Right lung (tissue), 10 donors: Measurements from ENCODE around the gene RP2. TPM values are rescaled to one million over a fixed set of nuclear protein-coding genes. Genes with fewer than 3 reads are reported as not detected.
A peak's percentile ranks its signal among the peaks of the same experiment; 100 is the strongest.

Source experiments
- DNase-seq, 2 donors: peaks; one replicate each; pipeline ENCODE4 v3.0.0-alpha.2; 2013
- long read RNA-seq, 8 donors: transcript quantifications; one replicate each; lab custom pipeline, GENCODE V29; 2026
- polyA plus RNA-seq, 5 donors: library from polyadenylated mRNA; unstranded; fragments of 120-200 nt; gene quantifications; one replicate each; pipeline versions ENCODE4 v1.2.1 to v1.2.3, GENCODE V29; 2013; ENCODE audit warnings: inconsistent platforms in 1 of 5, low replicate concordance in 1 of 5; ENCODE audit not compliant: insufficient read length in 5 of 5, insufficient read depth in 1 of 5

RP2 gene
- 10 to 100 TPM; 13.1 to 20.9 (median 15.2) TPM for polyA plus RNA-seq
- long read RNA-seq, donor 1, transcript RP2-201 (5 exons, 3,803 nt), result major isoform, 8 of 8 reads
- long read RNA-seq, donor 1, partial matches to known transcripts, result 0 of 8 reads
- long read RNA-seq, donor 1, other reads (novel, unspliced or antisense), result 0 of 8 reads
- long read RNA-seq, donor 2, transcript RP2-201 (5 exons, 3,803 nt), result major isoform, 5 of 14 reads
- long read RNA-seq, donor 2, partial matches to known transcripts, result 9 of 14 reads
- long read RNA-seq, donor 2, other reads (novel, unspliced or antisense), result 0 of 14 reads
- long read RNA-seq, donor 3, transcript RP2-201 (5 exons, 3,803 nt), result major isoform, 6 of 6 reads
- long read RNA-seq, donor 3, partial matches to known transcripts, result 0 of 6 reads
- long read RNA-seq, donor 3, other reads (novel, unspliced or antisense), result 0 of 6 reads
- long read RNA-seq, donor 4, transcript RP2-201 (5 exons, 3,803 nt), result major isoform, 7 of 7 reads
- long read RNA-seq, donor 4, partial matches to known transcripts, result 0 of 7 reads
- long read RNA-seq, donor 4, other reads (novel, unspliced or antisense), result 0 of 7 reads
- long read RNA-seq, donor 5, transcript RP2-201 (5 exons, 3,803 nt), result major isoform, 5 of 10 reads
- long read RNA-seq, donor 5, partial matches to known transcripts, result 5 of 10 reads
- long read RNA-seq, donor 5, other reads (novel, unspliced or antisense), result 0 of 10 reads
- long read RNA-seq, donor 6, transcript RP2-201 (5 exons, 3,803 nt), result major isoform, 7 of 7 reads
- long read RNA-seq, donor 6, partial matches to known transcripts, result 0 of 7 reads
- long read RNA-seq, donor 6, other reads (novel, unspliced or antisense), result 0 of 7 reads
- long read RNA-seq, donor 7, transcript RP2-201 (5 exons, 3,803 nt), result major isoform, 5 of 5 reads
- long read RNA-seq, donor 7, partial matches to known transcripts, result 0 of 5 reads
- long read RNA-seq, donor 7, other reads (novel, unspliced or antisense), result 0 of 5 reads
- long read RNA-seq, donor 8, transcript RP2-201 (5 exons, 3,803 nt), result major isoform, 5 of 5 reads
- long read RNA-seq, donor 8, partial matches to known transcripts, result 0 of 5 reads
- long read RNA-seq, donor 8, other reads (novel, unspliced or antisense), result 0 of 5 reads

DNA sequence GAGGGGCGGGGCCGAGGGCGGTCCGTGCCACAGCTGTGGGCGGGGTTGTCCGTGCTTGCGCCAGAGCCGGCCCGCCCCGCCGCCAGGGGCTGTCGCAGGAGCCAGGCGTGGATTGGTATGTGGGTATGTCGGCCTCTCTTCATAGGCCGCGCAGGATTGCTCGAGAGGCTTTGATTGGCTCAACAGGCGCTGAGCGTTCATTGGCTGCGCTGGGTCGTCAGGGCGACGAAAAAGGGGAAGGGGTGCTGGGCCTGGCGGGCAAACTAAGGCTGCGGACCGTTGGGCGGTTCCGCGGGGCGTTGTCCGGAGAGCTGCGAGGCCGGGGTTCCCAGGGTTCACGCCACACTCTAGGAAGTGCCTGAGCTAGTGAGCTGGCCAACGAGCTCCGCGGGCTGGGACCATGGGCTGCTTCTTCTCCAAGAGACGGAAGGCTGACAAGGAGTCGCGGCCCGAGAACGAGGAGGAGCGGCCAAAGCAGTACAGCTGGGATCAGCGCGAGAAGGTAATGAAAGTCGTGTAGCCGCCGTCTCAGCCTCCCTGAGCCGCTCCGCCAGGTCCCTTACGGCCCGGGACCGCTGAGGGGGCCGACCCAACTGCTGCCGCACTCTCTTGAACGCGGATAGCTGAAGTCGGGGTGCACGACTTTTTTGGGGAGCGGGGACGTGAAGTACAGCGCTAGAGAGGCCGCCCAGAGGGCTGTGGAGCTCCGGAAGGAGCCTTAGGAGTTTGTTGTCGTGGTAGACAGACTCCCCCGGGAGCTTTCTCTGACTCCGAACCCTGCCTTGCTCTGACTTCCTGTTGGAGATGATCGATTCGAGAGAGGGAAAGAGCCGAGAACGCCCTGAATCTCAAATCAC lies at the start of gene RP2:
TSS of gene RP2 (plus strand) at position 343 of the 857 bp plus-strand sequence. CDS start at position 401, 58 bp downstream.
- peak; percentile 87 to 91 for DNase-seq

DNA sequence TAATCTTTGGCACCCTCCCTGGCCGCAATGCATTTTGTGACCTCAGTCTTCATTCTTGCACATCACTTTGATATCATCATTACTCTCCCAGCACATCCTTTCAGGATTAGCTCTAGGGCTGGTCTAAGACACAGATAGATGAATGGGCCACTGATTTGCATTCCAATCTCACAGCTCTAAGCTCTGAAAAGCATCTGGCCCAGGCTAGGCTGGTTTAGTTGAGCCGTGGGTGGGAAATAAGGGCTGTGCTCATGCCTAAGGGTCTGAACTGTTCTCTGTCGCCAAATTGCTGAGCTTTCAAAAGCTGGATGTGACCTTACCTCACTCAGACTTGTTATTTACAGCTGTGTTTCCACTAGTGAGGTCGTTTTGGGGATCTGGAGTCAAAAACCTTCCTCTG lies 47.9 kb upstream of the RP2 start:
- DNase-seq, result no peak

DNA sequence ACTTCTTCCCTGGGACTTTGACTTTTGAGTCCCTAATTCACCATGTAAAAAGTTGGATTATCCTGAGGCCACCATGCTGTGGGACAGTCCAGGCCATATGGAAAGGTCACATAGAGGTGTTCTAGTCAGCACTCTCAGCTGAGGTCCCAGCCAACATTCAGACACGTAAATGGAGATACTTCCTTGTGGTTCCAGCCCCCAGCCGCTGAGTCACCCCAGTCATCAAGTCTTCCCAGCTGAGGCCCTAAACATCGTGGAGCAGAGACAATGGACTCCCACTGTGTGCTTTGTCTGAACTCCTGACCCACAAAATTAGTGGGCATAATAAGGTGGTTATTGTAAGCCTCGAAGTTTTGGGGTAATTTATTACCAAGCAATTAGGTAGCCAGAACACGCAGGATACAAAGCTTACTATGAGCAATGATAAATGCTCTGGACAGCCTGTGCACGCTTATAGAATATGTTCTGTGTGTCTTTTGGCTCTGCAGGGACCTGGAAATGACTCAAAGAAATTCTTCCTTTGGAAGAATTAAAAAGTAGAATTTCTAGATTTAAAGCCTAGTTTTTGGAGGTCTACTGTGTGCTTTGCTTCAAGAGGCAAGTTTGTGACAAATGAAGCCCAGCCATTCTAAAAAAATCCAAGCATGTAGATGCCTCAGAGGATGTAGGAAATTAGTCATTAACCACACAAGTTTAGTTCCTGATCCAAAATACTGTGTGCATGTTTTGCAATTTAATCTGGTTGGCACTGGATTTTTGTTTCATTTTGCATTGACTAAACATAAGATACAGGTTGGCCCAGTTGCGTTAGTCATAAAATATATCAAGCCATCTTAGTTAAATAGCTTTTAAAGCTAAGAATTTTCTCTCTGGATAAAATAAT lies 44.7 kb upstream of the RP2 start:
- no peak for DNase-seq

DNA sequence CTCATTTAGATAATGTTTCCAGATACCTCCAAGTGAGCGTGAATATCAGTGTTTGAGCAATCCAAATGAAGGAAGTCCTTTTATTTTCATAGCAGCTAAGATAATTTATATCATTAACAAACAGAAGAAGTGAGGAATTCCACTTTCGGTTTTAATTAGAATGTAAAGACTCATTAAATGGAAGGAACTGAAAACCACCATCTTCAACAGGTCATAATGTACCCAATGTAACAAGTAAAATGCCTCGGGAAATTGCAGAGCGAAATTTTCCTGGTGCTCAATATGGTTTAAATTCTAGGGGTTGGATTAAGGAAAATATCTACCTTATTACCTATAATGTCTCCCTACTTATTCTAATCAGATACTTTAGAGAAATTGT lies 44.0 kb upstream of the RP2 start:
- no peak for DNase-seq

DNA sequence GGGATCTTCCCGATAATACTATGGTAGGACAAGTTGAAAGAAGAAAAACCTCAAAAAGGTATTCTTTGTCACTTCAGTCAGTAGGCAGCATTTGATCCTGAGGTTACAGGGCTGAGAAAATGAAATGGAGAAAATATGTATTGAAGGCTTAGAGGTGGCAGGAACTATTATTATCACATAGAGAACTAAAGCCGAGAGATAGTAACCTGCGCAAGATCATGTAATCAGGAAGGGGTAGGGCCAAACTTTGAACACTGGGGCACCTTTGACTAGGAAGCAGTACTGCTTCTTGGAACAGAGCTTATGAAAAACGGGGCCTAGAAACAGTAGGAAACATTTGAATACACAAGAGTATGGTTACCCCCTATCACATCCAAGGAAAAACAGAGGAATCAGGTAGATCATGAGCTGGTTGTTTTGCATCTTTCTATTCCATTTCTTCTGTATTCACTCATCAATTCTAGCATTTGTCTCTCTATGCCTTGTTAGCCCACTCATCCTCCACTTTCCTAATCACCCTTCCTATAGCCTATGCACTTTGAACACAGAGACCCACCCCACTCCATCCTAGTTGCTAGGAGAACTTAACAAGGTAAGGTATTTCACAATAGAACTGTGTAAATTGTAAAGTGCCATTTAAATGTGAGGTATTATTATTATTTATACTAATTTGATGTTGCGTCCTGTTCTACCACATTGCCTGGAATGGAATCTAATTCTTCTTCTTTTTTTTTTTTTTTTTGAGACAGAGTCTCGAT lies 43.3 kb upstream of the RP2 start:
- DNase-seq, result no peak

DNA sequence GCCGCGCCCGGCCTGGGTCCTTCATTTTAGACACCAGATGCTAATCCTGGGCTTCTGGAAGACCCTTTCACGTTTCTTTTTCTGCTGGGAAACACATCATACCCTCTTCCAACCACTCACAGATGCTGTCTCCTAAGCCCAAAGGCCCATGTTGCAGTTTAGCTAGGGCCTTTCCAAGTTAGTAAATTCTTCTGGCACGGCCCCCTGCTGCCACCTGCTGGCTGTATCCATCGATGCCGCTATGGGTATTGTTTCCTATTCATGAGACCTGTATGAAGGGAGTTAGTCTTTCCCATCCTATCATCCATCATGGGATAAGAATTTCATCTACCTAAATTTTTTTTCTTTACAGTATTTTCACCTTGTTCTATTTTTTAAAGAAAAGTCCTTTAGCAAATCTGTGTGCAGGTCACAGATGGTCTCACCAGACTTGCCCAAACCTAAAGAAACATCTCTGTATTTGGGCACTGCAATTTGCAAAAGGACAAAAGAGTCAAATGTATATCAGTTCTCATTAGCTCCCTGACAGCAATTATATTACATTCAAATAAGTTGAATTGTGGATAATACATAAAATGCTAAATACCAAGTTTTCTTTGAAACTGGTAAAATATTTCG lies 40.2 kb upstream of the RP2 start:
- DNase-seq, result peak; percentile 41 to 48

DNA sequence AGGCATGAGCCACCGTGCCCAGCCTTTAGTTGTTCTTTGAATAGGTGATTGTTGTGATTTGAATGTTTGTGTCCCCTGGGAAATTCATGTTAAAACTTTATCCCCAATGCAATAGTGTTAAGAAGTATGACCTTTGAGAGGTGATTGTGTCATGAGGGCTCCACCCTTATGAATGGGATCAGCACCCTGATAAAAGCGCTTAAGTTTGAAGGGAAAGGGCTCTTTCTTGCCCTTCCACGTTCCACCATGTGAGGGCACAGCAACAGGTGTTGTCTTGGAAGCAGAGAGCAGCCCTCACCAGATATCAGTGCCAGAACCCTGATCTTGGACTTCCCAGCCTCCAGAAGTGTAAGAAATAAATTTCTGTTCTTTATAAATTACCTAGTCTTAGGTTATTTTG lies 33.7 kb upstream of the RP2 start:
- DNase-seq, result no peak

DNA sequence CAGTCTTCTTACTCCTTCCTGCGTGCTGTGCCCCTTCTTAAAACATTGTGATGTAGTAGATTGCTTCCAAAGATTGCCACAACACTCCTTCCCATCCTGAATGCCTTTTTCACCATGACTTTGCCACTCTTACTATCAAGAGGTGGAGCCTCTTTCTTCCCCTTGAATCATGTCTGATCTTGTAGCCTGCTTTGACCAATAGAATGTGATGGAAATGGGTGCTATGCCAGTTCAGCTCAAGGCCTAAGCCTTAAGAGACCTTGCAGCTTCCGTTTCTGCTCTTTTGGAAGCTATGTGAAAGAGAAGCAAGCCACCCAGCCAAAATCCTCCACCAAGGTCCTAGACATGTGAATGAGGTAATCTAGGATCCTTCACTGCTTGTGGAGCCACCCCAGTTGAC lies 31.6 kb upstream of the RP2 start:
- DNase-seq, result no peak

DNA sequence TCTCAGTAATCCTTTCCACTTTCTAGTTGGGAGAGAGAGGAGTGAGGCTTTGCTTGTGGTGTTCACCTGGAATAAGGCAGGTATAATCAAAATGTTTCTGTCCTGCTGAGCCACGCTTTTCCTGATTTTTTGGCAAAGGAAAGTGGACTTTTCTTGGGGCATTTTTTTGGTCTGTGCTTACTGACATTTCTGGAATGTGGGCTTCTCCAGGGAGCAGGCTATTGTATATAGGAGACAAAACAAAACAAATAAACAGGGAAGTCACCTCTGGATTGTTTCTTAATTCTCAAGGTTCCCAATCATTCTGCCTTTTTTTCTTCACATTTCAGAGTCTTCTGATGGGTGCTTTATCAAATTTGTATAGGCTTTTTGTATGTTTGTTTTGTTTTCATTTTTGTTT lies 25.7 kb upstream of the RP2 start:
- no peak for DNase-seq

DNA sequence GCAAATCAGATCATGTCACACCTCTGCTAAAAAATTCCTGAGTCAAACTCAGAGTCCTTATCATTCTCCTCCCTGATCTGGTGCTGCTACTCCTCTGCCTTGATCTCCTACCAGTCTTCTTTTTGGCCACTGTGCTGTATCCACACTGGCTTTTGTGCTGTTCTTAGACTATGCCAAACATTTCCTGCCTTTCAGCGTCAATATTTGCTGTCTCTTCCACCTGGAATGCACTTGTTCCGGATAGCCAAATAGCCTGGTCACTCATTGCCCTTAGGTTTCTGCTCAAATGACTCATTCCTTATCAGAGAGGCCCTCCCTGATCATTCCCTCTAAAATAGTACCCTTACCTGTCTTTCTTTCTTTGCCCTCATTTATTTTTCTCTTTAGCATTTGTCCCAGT lies 24.4 kb upstream of the RP2 start:
- no peak for DNase-seq

DNA sequence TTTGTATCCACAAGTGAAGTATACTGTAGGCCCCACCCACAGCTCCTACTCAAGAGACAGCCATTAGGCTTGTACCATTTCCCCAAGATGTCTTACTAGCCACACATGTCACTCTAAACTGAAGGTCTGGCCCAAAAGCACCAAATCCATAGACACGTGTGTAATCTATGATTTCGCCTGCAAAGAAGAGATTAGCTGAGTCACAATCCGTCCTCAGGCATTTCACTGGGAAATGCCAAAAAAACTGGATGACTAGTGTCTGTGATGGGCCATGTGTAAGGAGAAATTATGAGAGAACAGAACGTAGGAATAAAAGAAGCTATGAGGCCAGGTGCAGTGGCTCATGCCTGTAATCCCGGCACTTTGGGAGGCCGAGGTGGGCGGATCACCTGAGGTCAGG lies 21.9 kb upstream of the RP2 start:
- no peak for DNase-seq

DNA sequence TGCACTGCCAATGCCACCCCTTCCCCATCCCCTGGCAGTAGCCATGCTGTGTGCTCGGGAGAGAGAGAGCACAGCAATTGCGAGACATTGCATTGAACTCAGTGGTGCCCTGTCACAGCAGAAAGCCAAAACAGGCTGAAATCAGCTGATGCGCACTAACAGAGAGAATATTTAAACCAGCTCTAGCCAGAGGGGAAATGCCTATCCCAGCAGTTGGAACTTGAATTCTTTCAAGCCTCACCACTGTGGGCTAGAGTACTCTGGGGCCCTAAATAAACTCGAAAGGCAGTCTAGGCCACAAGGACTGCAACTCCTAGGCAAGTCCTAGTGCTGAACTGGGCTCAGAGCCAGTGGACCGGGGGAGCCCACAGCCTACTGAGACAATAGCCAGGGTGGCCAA lies 17.7 kb upstream of the RP2 start:
- DNase-seq, result no peak

DNA sequence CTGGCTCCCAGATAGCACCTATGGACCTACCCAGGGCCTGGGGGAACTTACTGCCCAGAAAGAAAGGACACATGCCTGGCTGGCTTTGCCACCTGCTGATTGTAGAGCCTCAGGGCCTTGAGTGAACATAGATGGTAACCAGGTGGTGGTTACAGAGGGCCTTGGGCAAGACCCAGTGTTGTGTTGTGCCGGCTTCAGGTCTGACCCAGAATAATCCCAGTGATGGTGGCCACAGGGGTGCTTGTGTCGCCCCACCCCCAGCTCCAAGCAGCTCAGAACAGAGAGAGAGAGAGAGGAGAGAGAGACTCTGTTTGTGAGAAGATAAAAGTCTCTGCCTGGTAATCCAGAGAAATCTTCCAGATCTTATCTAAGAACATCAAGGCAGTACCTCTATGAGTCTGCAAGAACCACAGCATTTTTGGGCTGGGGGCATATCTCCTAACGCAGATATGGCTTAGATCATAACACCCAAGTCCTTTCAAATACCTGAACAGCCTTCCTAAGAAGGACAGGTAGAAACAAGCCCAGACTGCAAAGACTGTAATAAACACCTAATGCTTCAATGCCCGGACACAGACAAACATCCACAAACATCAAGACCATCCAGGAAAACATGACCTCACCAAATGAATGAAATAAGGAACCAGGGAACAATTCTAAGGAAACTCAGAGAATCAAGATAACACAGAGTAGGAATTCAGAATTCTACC lies 16.3 kb upstream of the RP2 start:
- no peak for DNase-seq

DNA sequence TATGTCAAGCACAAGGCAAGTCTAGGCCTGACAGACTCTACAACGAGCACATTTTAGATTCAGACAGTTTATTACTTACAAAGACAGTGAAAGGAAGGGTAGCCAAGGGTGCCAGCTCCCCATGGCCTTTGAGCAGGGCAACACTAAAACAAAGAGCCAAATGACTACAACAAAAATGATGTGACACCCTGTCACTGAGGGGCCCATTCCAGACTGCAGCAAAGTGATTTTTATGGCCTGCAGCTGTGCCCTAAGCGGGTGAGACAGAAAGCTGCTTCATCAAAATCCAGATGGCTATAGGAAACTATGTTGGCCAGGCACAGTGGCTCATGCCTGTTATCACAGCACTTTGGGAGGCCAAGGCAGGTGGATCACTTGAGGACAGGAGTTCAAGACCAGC lies 13.4 kb upstream of the RP2 start:
- no peak for DNase-seq

DNA sequence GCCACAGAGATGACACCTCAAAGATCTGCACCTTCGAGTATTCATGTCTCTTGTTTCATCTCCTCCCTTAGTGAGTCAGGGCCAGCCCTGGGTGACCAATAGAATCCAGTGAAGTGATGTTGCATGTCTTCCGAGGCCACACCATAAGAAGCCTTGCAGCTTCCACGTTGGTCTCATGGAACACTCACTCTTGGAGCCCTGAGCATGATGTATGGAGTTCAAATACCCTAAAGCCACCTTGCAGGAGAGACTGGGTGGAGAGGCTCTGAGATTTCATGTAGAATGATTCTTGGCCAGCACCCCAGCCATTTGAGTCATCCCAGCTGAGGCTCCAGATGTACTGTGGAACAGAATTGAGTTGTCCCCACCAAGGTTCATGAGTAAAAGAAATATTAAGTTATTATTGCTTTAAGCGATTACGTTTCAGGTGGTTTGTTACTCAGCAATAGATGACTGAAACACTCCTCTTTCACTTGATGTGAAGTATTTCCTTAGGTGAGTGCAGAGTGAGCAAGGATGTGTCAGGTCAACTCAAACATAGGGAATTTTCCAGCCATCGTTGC lies 5.0 kb upstream of the RP2 start:
- DNase-seq, result no peak

DNA sequence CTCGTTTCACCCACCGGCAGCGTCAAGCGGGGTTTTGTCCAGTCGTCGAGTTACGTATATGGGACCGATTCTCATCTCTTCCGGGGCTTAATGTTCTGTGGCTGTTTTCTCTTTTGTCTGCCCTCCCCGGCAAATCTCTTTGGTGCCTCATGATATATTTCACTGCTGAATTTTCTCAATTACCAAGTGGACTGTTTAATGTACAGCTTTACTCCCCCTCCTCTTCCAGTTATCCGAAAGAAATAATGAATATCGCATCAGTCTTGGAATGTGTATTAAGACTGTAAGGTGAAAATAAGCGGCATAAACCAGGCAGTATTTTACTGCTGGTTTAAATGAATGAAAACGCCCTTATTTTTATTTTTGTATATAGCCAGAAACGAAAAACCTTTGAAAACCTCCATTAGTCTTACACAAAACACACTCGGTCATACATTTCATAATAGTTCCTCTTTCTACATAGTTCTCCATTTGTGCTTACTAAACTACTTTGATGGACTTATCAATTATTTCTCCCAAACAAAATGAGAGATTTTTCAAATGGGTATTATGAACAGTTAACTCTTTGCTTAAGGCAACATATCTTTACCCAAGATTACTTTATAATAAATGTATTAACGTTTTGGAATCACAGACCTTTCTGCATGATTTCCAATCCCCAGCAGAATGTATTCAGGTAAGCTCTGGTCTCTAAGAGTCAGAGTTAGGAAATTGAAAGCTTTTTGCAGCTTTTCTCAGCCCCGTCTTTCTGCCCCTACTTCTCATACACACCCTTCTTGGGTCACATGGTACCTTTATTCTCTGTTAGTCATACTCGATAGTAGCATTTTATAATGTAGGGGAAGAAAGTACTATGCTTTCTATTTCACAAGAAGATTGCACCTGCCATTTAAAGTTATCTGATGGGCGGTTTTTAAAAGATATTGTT lies 979 bp downstream of the RP2 start:
- DNase-seq, result no peak

DNA sequence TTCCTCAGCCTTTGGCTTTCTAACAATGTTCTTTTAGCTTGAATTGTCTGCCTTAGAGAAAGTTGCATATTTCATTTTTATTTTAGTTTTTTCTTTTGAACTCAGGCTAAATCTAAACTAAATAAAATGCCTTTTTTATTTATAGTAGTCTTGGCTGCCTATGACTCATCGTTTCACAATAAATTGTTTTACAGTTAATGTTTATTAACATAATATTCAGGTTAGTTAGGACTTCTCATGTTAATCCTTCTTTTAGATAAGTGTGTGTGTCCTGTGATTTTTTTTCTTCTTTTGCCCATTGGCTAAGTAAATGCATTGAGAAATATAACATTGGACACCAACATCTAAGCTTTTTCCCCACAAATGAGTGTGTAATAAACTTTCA lies 1.6 kb downstream of the RP2 start:
- DNase-seq, result no peak
